IMR-90 (cell line): ENCODE data around the gene LIG1. TPM values are rescaled to one million over a fixed set of nuclear protein-coding genes. Genes with fewer than 3 reads are reported as not detected.

Source experiments
- ATAC-seq: fragments of 200-7000 bp; cut with Tn5 transposase; 2 replicates; pipeline ENCODE4 v1.9.1; 2020; ENCODE audit warnings: low read depth, mild to moderate bottlenecking, moderate library complexity
- BruUV-seq: library from RNA; stranded (reverse); fragments of 400-500 nt; replicated peaks from 2 replicates; lab custom pipeline; 2021; lab: Mats Ljungman, UMichigan
- CTCF ChIA-PET: fragments of 300-600 bp; formaldehyde crosslinking; extraction: SDS; loops from one replicate; lab custom pipeline; 2021; ENCODE audit warnings: antibody characterized with exemption; lab: Yijun Ruan, JAX
- POLR2A ChIA-PET: fragments of 300-600 bp; sonication (Branson Sonifier 250); formaldehyde crosslinking; loops from one replicate; lab custom pipeline; 2022; ENCODE audit warnings: antibody characterized with exemption; ENCODE audit not compliant: unreplicated experiment; lab: Charles Lee
- DNase-seq: peaks from one replicate; pipeline ENCODE4 v3.0.0; 2013
- H2AFZ ChIP-seq: replicated peaks from 2 replicates; pipeline ENCODE3; 2013; ENCODE audit warnings: low read length, mild to moderate bottlenecking; ENCODE audit not compliant: poor library complexity
- H2AK5ac ChIP-seq: 2 replicates; pipeline ENCODE4 v1.6.1; 2013; ENCODE audit warnings: low read depth, low read length, inconsistent platforms
- H2AK9ac ChIP-seq: replicated peaks from 2 replicates; pipeline ENCODE3; 2013; ENCODE audit warnings: mild to moderate bottlenecking, low read depth, low read length, moderate library complexity; ENCODE audit not compliant: poor library complexity
- H2BK120ac ChIP-seq: 2 replicates; pipeline ENCODE4 v1.6.1; 2013; ENCODE audit warnings: low read depth, low read length, inconsistent platforms
- H2BK15ac ChIP-seq: 3 replicates; pipeline ENCODE4 v1.6.1; 2013; ENCODE audit warnings: low read depth, low read length, inconsistent platforms
- H2BK20ac ChIP-seq: 2 replicates; pipeline ENCODE4 v1.6.1; 2013; ENCODE audit warnings: low read depth, mild to moderate bottlenecking, inconsistent platforms, low read length, moderate library complexity
- H2BK5ac ChIP-seq: 2 replicates; pipeline ENCODE4 v1.6.1; 2013; ENCODE audit warnings: mild to moderate bottlenecking, low read depth, low read length, inconsistent platforms; ENCODE audit not compliant: poor library complexity, severe bottlenecking
- H3K14ac ChIP-seq: replicated peaks from 2 replicates; pipeline ENCODE4 v1.6.1; 2013; ENCODE audit warnings: low read depth, low read length, inconsistent platforms
- H3K18ac ChIP-seq: 2 replicates; pipeline ENCODE4 v1.6.1; 2013; ENCODE audit warnings: low read depth, low read length, control low read depth
- H3K23ac ChIP-seq: 2 replicates; pipeline ENCODE4 v1.6.1; 2013; ENCODE audit warnings: low read depth, low read length, inconsistent platforms
- H3K27ac ChIP-seq: 2 replicates; pipeline ENCODE4 v1.5.1; 2013; ENCODE audit warnings: mild to moderate bottlenecking, control low read depth, low read length; ENCODE audit not compliant: insufficient read depth
- H3K27me3 ChIP-seq: 2 replicates; pipeline ENCODE4 v1.6.1; 2013; ENCODE audit warnings: low read length; ENCODE audit not compliant: control insufficient read depth, insufficient read depth
- H3K36me3 ChIP-seq: 2 replicates; pipeline ENCODE4 v1.6.1; 2013; ENCODE audit warnings: low read length, mixed read lengths; ENCODE audit not compliant: control insufficient read depth, insufficient read depth
- H3K4ac ChIP-seq: 2 replicates; pipeline ENCODE4 v1.6.1; 2013; ENCODE audit warnings: low read depth, low read length, inconsistent platforms
- H3K4me1 ChIP-seq: 2 replicates; pipeline ENCODE4 v1.6.1; 2013; ENCODE audit warnings: low read length, mixed read lengths; ENCODE audit not compliant: control insufficient read depth, insufficient read depth
- H3K4me2 ChIP-seq: 2 replicates; pipeline ENCODE4 v1.6.1; 2013; ENCODE audit warnings: low read depth, mild to moderate bottlenecking, control low read depth, low read length, moderate library complexity
- H3K4me3 ChIP-seq: 2 replicates; pipeline ENCODE4 v1.5.1; 2013; ENCODE audit warnings: low read depth, mild to moderate bottlenecking, control low read depth, low read length, moderate library complexity; ENCODE audit not compliant: insufficient read depth
- H3K56ac ChIP-seq: 2 replicates; pipeline ENCODE4 v1.6.1; 2013; ENCODE audit warnings: low read length, inconsistent platforms; ENCODE audit not compliant: insufficient read depth; ENCODE audit errors: extremely low read depth
- H3K79me1 ChIP-seq, 2 experiments: 2 replicates each; pipeline ENCODE4 v1.6.1; 2013; ENCODE audit warnings: low read length in 2 of 2, inconsistent platforms in 1 of 2, low read depth in 1 of 2
- H3K9ac ChIP-seq: 2 replicates; pipeline ENCODE4 v1.6.1; 2013; ENCODE audit warnings: low read depth, low read length, control low read depth
- H3K9me1 ChIP-seq: 2 replicates; pipeline ENCODE4 v1.6.1; 2013; ENCODE audit warnings: low read length, inconsistent platforms; ENCODE audit not compliant: insufficient read depth
- H3K9me3 ChIP-seq: 2 replicates; pipeline ENCODE4 v1.6.1; 2013; ENCODE audit warnings: low read length; ENCODE audit not compliant: control insufficient read depth, insufficient read depth
- H4K20me1 ChIP-seq: 2 replicates; pipeline ENCODE4 v1.6.1; 2013; ENCODE audit warnings: low read length, inconsistent platforms; ENCODE audit not compliant: insufficient read depth
- H4K5ac ChIP-seq: 2 replicates; pipeline ENCODE4 v1.6.1; 2013; ENCODE audit warnings: mild to moderate bottlenecking, low read depth, low read length, control low read depth
- H4K8ac ChIP-seq, 2 experiments: 2 replicates each; pipeline ENCODE4 v1.6.1; 2013; ENCODE audit warnings: low read depth in 2 of 2, low read length in 2 of 2, control low read depth in 1 of 2, inconsistent platforms in 1 of 2
- H4K91ac ChIP-seq: 2 replicates; pipeline ENCODE4 v1.6.1; 2013; ENCODE audit warnings: low read depth, low read length, inconsistent platforms; ENCODE audit not compliant: insufficient read depth
- CEBPB ChIP-seq: IDR thresholded peaks from 2 replicates; pipeline ENCODE4 v1.6.1; 2012; ENCODE audit warnings: low read depth, low read length, improper control_type of control experiment
- ELK1 ChIP-seq: fragments of 150-350 bp; IDR thresholded peaks from 2 replicates; pipeline ENCODE4 v1.6.1; 2016; ENCODE audit warnings: low read depth, mild to moderate bottlenecking, low read length, moderate library complexity, borderline replicate concordance
- FOS ChIP-seq: fragments of 150-350 bp; IDR thresholded peaks from 2 replicates; pipeline ENCODE4 v1.6.1; 2016; ENCODE audit warnings: low read depth, low read length
- RAD21 ChIP-seq: IDR thresholded peaks from 2 replicates; pipeline ENCODE4 v1.6.1; 2012; ENCODE audit warnings: low read length, improper control_type of control experiment
- RCOR1 ChIP-seq: IDR thresholded peaks from 2 replicates; pipeline ENCODE4 v1.6.1; 2012; ENCODE audit warnings: mild to moderate bottlenecking, low read length, improper control_type of control experiment; ENCODE audit not compliant: insufficient replicate concordance
- SMC3 ChIP-seq: fragments of 150-350 bp; IDR thresholded peaks from 2 replicates; pipeline ENCODE4 v1.6.1; 2016; ENCODE audit warnings: low read depth, mild to moderate bottlenecking, antibody characterized with exemption, low read length, moderate library complexity
- WGBS, 2 experiments: methylation state at CpG; one replicate each; pipeline versions ENCODE4 v1.1.5 to v1.1.7; 2013; ENCODE audit warnings: missing lambda C conversion rate in 2 of 2; ENCODE audit not compliant: insufficient read length in 1 of 2; ENCODE audit errors: extremely low coverage in 2 of 2; 5-methylcytosine and 5-hydroxymethylcytosine counted together
- dilution Hi-C: fragments of 300-500 bp; cut with HindIII; formaldehyde crosslinking; loops from one replicate; pipeline ENCODE4 v1.14.3; 2018; ENCODE audit warnings: low sequenced_read_pairs; ENCODE audit not compliant: unreplicated experiment
- in situ Hi-C: fragments of 300-500 bp; cut with MboI; formaldehyde crosslinking; loops from 3 replicates; pipeline ENCODE4 v1.14.3; 2019; ENCODE audit warnings: low sequenced_read_pairs, inconsistent platforms, mixed read lengths
- intact Hi-C: fragments of 100-400 bp; cut with micrococcal nuclease; formaldehyde crosslinking; loops from 2 replicates; pipeline ENCODE4 v1.10.0; 2022
- polyA plus RNA-seq, 3 experiments: library from polyadenylated mRNA; depleted of rRNA; stranded (reverse); fragments of >200 nt; gene quantifications; 2 replicates each; pipeline ENCODE4 v1.2.3, GENCODE V29; 2012; ENCODE audit warnings: low replicate concordance in 1 of 3
- total RNA-seq: library from RNA; depleted of rRNA; stranded (reverse); fragments of >200 nt; gene quantifications from 2 replicates; pipeline ENCODE4 v1.2.3, GENCODE V29; 2012

The LIG1 gene
- total and polyA plus RNA-seq, 2 of the 4 experiments (the other 2 are of a cell fraction) = 24.9 to 34.0 TPM

GRCh38 chr19:48095612-48096175, 74.5 kb downstream of the LIG1 start:
- ATAC-seq (no peak), DNase-seq (peak; percentile 15)
- Histone ChIP-seq H3K9ac (no peak overlapping the region), H4K20me1 (no peaks in the 10 kb centered on the region), H3K56ac (no peak overlapping the region), H2BK5ac (no peak overlapping the region), H2AFZ (no peak overlapping the region), H3K9me3 (peaks cover 9% of the 10 kb centered on the region; the same call in 1 of the 2 replicates), H3K23ac (no peak overlapping the region), H3K14ac (no peak overlapping the region), H3K4ac (no peak overlapping the region; the same call in 1 of the 2 replicates), H3K27me3 (no peaks in the 10 kb centered on the region; the same call in 1 of the 2 replicates), H3K18ac (no peak overlapping the region), H2AK5ac (no peak overlapping the region), H4K5ac (no peak overlapping the region), H3K4me2 (no peak overlapping the region), H2BK20ac (peak overlapping the region; percentile 74; the same call in 1 of the 2 replicates), H3K36me3 (peaks cover 3% of the 10 kb centered on the region), H2BK15ac (no peak overlapping the region), H3K27ac (no peak overlapping the region), H2AK9ac (no peak overlapping the region), H2BK120ac (0 out of 2 replicates have a peak overlapping the region, but pooled peaks have one; percentile 50), H3K4me1 (no peaks in the 10 kb centered on the region), H4K91ac (no peak overlapping the region), H3K79me1 (no peaks in the 10 kb centered on the region), H3K9me1 (no peaks in the 10 kb centered on the region), H3K4me3 (no peak overlapping the region), H4K8ac (no peak overlapping the region)
- dilution Hi-C loops (no loop called here), intact Hi-C loops (no loop called here), in situ Hi-C loops (no loop called here)
- ChIA-PET CTCF (no interaction called here), POLR2A (no interaction called here)
- no TSS peak for BruUV-seq
- TF ChIP-seq CEBPB (no peak), RAD21 (no peak), SMC3 (no peak), ELK1 (no peak), RCOR1 (no peak), FOS (no peak)
- 83% methylated on average over 2 of the region's 4 CpGs; no CpG with 5 or more reads in 1 of the 2 experiments for WGBS, 2 experiments
